CD4-positive, alpha-beta T cell (primary cell): ENCODE data around the gene HACL1. TPM values are rescaled to one million over a fixed set of nuclear protein-coding genes. Genes with fewer than 3 reads are reported as not detected.
A peak's percentile ranks its signal among the peaks of the same experiment; 100 is the strongest.

Experiments
- ATAC-seq: fragments of 200-7000 bp; cut with Tn5 transposase; one replicate; pipeline ENCODE4 v1.10.0; 2022; ENCODE audit warnings: mild to moderate bottlenecking; ENCODE audit not compliant: poor library complexity
- CTCF ChIA-PET: fragments of 350-600 bp; sonication (Branson Sonifier 250); formaldehyde crosslinking; loops from one replicate; lab custom pipeline; 2021; ENCODE audit warnings: antibody characterized with exemption, inconsistent platforms; lab: Charles Lee
- POLR2A ChIA-PET: fragments of 350-600 bp; sonication (Branson Sonifier 250); formaldehyde crosslinking; loops from one replicate; lab custom pipeline; 2021; ENCODE audit warnings: antibody characterized with exemption, inconsistent platforms; lab: Charles Lee
- DNase-seq, 14 experiments: peaks; one replicate each; pipeline ENCODE4 v3.0.0-alpha.2; 2013 to 2020; ENCODE audit warnings: mixed read lengths in 2 of 14
- H3K27ac ChIP-seq, 2 donors: one replicate each; pipeline versions ENCODE4 v1.5.1 to v1.7.0; 2013; ENCODE audit warnings: low read length in 2 of 2, low read depth in 1 of 2, mild to moderate bottlenecking in 1 of 2
- H3K27me3 ChIP-seq, 2 experiments: 1 replicate in 1 of 2; 2 replicates in 1 of 2; pipeline versions ENCODE4 v1.6.1 to v1.7.0; 2013; ENCODE audit warnings: low read length in 2 of 2, control low read depth in 1 of 2, mild to moderate bottlenecking in 1 of 2, moderate library complexity in 1 of 2; ENCODE audit not compliant: insufficient read depth in 2 of 2, control insufficient read depth in 1 of 2
- H3K36me3 ChIP-seq: one replicate; pipeline ENCODE4 v1.6.1; 2013; ENCODE audit warnings: low read length, control low read depth; ENCODE audit not compliant: insufficient read depth
- H3K4me1 ChIP-seq: one replicate; pipeline ENCODE4 v1.6.1; 2013; ENCODE audit warnings: low read length, control low read depth; ENCODE audit not compliant: insufficient read depth
- H3K4me3 ChIP-seq: one replicate; pipeline ENCODE4 v1.5.1; 2013; ENCODE audit warnings: mild to moderate bottlenecking, low read length, moderate library complexity
- H3K9me3 ChIP-seq, 2 experiments: 1 replicate in 1 of 2; 2 replicates in 1 of 2; pipeline versions ENCODE4 v1.6.1 to v1.7.0; 2013; ENCODE audit warnings: low read length in 2 of 2, mild to moderate bottlenecking in 2 of 2, control low read depth in 1 of 2, moderate library complexity in 1 of 2; ENCODE audit not compliant: control insufficient read depth in 1 of 2, insufficient read depth in 1 of 2
- H3K27ac Mint-ChIP-seq: one replicate; pipeline ENCODE4 v1.8.0; 2020; ENCODE audit warnings: mixed read lengths
- H3K27me3 Mint-ChIP-seq: one replicate; pipeline ENCODE4 v1.8.0; 2021; ENCODE audit warnings: mixed read lengths
- H3K36me3 Mint-ChIP-seq: one replicate; pipeline ENCODE4 v1.8.0; 2021; ENCODE audit warnings: low read depth, mixed read lengths
- H3K4me1 Mint-ChIP-seq: one replicate; pipeline ENCODE4 v1.8.0; 2021; ENCODE audit warnings: low read depth, mixed read lengths
- H3K4me3 Mint-ChIP-seq: one replicate; pipeline ENCODE4 v1.8.0; 2020; ENCODE audit warnings: mild to moderate bottlenecking, mixed read lengths
- H3K9me3 Mint-ChIP-seq: one replicate; pipeline ENCODE4 v1.8.0; 2020; ENCODE audit warnings: mixed read lengths
- intact Hi-C, 2 experiments: fragments of 100-400 bp; cut with DNase I in 1 of 2; cut with micrococcal nuclease in 1 of 2; formaldehyde crosslinking; loops; one replicate each; pipeline versions ENCODE4 v1.15.1 to v1.9.0; 2023 to 2025; cut with DNase I, micrococcal nuclease
- total RNA-seq, 174 experiments: library from RNA in 2 of 174; stranded (reverse) in 2 of 174; gene quantifications; one replicate each; pipeline ENCODE4 v1.2.3 and lab custom pipeline; 2021 to 2026
- TF ChIP-seq, protein P1 (sequence below): fragments of 200-600 bp; IDR thresholded peaks from one replicate; pipeline ENCODE4 v1.8.0; 2022; ENCODE audit warnings: antibody characterized with exemption, mild to moderate bottlenecking

HACL1 gene
- total RNA-seq, 2 experiments from 2014 or later: 26.6 to 33.2 TPM

DNA sequence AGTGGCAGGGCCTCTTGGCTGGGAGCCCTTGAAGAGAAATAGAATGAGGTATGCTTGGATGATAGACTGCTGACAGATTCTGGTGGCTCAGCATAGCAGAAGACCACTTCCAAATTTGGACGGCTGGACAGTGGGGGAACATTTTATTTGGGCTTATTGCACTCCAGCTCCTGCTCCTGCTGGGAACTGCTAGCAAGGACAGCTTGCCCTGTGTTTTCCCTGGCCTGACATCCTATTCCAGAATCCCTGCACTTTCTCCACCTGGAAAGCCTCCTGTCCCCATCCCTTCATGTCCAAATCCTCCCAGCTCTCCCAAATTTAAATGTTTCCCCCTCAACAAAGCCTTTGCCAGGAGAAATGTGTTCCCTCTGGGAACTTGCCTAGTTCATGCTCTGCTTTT is 70.0 kb downstream of the HACL1 start:
- TF ChIP-seq, protein P1, sequence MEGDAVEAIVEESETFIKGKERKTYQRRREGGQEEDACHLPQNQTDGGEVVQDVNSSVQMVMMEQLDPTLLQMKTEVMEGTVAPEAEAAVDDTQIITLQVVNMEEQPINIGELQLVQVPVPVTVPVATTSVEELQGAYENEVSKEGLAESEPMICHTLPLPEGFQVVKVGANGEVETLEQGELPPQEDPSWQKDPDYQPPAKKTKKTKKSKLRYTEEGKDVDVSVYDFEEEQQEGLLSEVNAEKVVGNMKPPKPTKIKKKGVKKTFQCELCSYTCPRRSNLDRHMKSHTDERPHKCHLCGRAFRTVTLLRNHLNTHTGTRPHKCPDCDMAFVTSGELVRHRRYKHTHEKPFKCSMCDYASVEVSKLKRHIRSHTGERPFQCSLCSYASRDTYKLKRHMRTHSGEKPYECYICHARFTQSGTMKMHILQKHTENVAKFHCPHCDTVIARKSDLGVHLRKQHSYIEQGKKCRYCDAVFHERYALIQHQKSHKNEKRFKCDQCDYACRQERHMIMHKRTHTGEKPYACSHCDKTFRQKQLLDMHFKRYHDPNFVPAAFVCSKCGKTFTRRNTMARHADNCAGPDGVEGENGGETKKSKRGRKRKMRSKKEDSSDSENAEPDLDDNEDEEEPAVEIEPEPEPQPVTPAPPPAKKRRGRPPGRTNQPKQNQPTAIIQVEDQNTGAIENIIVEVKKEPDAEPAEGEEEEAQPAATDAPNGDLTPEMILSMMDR: no peak
- CTCF ChIA-PET: no interaction called here
- DNase-seq (no peak), ATAC-seq (no peak)
- no peaks in the 10 kb centered on the region for H3K36me3 ChIP-seq
- no peaks in the 10 kb centered on the region for H3K9me3 Mint-ChIP-seq
- peaks cover 61% of the 10 kb centered on the region for H3K4me1 ChIP-seq
- peaks cover 46% of the 10 kb centered on the region for H3K4me1 Mint-ChIP-seq
- no peak overlapping the region for H3K27ac Mint-ChIP-seq
- no peaks in the 10 kb centered on the region for H3K9me3 ChIP-seq
- intact Hi-C loops: no loop called here
- H3K27me3 Mint-ChIP-seq: no peaks in the 10 kb centered on the region
- no peak overlapping the region for H3K27ac ChIP-seq
- no peak overlapping the region for H3K4me3 ChIP-seq
- H3K27me3 ChIP-seq: no peaks in the 10 kb centered on the region
- no peak overlapping the region for H3K4me3 Mint-ChIP-seq
- no peaks in the 10 kb centered on the region for H3K36me3 Mint-ChIP-seq
- POLR2A ChIA-PET: no interaction called here

DNA sequence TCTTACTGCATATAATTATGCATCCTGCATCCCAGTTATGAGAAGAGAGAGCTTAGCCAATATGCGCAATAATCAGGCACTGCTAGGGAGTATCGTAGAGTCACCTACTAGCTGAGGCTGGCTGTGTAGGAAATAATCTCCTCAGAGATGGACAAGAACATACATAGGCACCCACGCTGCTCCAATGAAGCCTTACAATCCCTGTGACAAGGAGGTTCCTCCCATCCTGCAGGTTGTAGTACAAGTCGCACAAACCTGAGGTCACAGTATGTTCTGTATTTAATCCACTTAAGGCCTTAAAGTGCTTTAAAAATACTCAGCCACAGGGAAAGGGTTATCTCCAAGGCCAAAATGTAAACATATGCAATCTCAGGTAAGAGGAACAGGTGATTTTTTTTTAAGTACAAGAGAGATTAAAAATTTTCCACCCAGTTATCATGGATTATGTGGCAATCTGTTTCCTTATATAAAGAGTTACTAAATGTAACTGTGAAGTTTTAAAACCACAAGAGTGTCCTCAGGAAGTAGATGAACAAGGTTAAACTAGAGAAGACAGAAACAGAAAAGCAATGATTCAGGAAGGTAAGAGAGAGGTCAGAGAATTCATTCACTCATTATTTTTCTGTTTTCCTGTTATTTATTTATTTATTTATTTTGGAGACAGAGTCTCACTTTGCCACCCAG is 72.4 kb downstream of the HACL1 start:
- no peaks in the 10 kb centered on the region for H3K36me3 Mint-ChIP-seq
- DNase-seq: peak in 1 of 14 experiments; percentile 69
- H3K9me3 ChIP-seq: peaks cover 0 to 3% of the 10 kb centered on the region in 2 experiments
- no peak overlapping the region for H3K4me3 ChIP-seq
- ATAC-seq: no peak
- no peaks in the 10 kb centered on the region for H3K9me3 Mint-ChIP-seq
- H3K27me3 Mint-ChIP-seq: no peaks in the 10 kb centered on the region
- intact Hi-C loops: no loop called here
- peaks cover 43% of the 10 kb centered on the region for H3K4me1 ChIP-seq
- H3K27ac Mint-ChIP-seq: peak overlapping the region; percentile 22
- ChIA-PET POLR2A (no interaction called here), CTCF (no interaction called here)
- H3K4me1 Mint-ChIP-seq: peaks cover 31% of the 10 kb centered on the region
- peak overlapping the region in 1 of 2 donors; percentile 3 for H3K27ac ChIP-seq
- H3K27me3 ChIP-seq: no peaks in the 10 kb centered on the region
- H3K4me3 Mint-ChIP-seq: peak overlapping the region; percentile 15
- TF ChIP-seq, protein P1: no peak
- H3K36me3 ChIP-seq: no peaks in the 10 kb centered on the region

DNA sequence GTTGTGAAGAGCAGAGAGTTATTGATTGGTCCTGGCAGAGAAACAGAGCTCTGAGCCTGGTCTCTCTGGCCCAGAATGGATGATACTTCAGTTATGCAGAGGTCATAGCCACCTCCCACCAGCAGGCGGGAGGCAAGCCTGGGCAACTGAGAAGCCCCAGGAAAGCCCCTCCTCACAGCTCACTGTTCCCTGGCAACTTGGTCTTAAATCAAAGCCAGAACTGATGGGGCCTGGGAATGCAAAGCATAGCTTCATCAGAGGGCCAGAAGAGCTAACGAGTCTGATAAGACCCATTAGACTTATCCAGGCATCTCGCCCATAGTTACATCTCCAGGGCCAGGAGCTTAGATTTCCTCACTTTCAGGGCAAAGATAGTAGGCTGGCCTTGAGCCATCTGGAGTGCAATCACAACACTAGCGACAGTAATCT is 74.3 kb downstream of the HACL1 start:
- Mint-ChIP-seq H3K36me3 (no peaks in the 10 kb centered on the region), H3K9me3 (no peaks in the 10 kb centered on the region), H3K27me3 (no peaks in the 10 kb centered on the region), H3K27ac (no peak overlapping the region), H3K4me3 (no peak overlapping the region), H3K4me1 (peaks cover 25% of the 10 kb centered on the region)
- no peaks in the 10 kb centered on the region for H3K36me3 ChIP-seq
- CTCF ChIA-PET: interaction anchor here (1.6 kb wide), 1 partner anchor 9 kb away, joined by 4 read pairs; no protein-coding TSS in a partner anchor
- no peaks in the 10 kb centered on the region for H3K27me3 ChIP-seq
- TF ChIP-seq, protein P1: no peak
- H3K4me3 ChIP-seq: no peak overlapping the region
- POLR2A ChIA-PET: no interaction called here
- DNase-seq: no peak
- ATAC-seq: no peak
- intact Hi-C loops: no loop called here
- peaks cover 0 to 3% of the 10 kb centered on the region in 2 experiments for H3K9me3 ChIP-seq
- no peak overlapping the region for H3K27ac ChIP-seq
- H3K4me1 ChIP-seq: peaks cover 43% of the 10 kb centered on the region
